ENCODE data around the gene ZDHHC1. TPM values are rescaled to one million over a fixed set of nuclear protein-coding genes. Genes with fewer than 3 reads are reported as not detected.
"Not testable (repeated sequence)": the region's sequence is repeated elsewhere in the genome, so short reads cannot be mapped to it uniquely, and the experiment has no call there.

Gene ZDHHC1
- total and polyA plus RNA-seq, 2 donors (not counting 3 experiments of a cell fraction or from before 2014, with no cell fraction given): 11.4 to 14.4 TPM

DNA sequence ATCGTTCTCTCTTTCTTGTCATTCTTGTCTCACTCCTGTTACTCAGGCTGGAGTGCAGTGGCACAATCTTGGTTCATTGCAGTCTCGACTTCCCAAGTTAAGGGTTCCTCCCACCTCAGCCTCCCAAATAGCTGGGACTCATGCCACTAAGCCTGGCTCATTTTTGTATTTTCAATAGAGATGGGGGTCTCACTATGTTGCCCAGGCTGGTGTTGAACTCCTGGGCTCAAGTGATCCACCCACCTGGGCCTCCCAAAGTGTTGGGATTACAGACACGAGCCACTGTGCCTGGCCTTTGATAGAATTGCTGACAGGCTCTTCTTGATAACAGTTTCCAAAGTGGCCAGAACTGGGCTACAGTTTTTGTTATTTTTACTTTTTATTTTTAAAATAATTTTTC, 55.2 kb downstream of the ZDHHC1 start:
- no peak for FAIRE-seq
- ChIA-PET CTCF (no interaction called here), POLR2A (no interaction called here)

DNA sequence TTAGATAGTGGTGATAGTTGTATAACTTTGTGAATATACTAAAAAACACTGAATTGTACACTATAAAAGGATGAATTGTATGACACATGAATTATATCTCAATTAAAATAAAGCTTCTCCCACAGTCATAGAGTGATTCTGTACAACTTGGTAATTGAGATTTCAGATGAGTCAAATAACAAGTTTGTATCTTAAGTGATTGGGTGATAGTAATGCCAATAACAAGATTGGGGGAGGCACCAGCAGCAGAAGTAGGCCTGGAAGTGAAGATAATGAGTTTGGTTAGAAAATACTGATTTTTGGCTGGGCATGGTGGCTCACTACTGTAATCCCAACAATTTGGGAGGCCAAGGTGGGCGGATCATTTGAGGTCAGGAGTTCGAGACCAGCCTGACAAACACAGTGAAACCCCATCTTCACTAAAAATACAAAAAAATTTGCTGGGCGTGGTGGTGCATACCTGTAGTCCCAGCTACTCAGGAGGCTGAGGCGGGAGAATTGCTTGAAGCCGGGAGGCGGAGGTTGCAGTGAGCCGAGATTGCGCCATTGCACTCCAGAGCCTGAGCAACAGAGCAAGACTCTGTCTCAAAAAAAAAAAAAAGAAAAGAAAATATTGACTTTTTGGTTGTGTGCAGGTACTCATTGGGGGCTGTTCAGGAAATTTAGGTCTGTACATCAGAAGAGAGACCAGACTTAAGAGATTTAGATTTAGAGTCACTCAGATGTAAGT, 56.6 kb downstream of the ZDHHC1 start:
- FAIRE-seq; POLR2A ChIA-PET; BruUV-seq (replicated peaks); H2AFZ ChIP-seq (ENCODE audit: low read depth, low read length); H3K36me3 ChIP-seq (ENCODE audit: control insufficient read depth in 2 of 2, extremely low read depth in 1 of 2, insufficient read depth in 2 of 2, low read length in 2 of 2); dilution Hi-C loops (cut with MboI; ENCODE audit: extremely low pct_ligation_motif_present, low sequenced_read_pairs); H3K79me2 ChIP-seq (ENCODE audit: control insufficient read depth, insufficient read depth, low read length); H3K4me2 ChIP-seq (ENCODE audit: insufficient read depth, low read length); DNase-seq (ENCODE audit: low read depth, low spot score); intact Hi-C loops (cut with micrococcal nuclease); H3K27ac ChIP-seq (ENCODE audit: insufficient read depth, low read depth, low read length); H3K9me1 ChIP-seq (replicated peaks; ENCODE audit: control insufficient read depth, extremely low read depth, insufficient read depth, low read length); H4K20me1 ChIP-seq (replicated peaks; ENCODE audit: control insufficient read depth, extremely low read depth, insufficient read depth, low read length); H3K4me1 ChIP-seq (ENCODE audit: control insufficient read depth, extremely low read depth, insufficient read depth, low read length); H3K9me3 ChIP-seq (replicated peaks; ENCODE audit: control insufficient read depth, insufficient read depth, low read length); H3K9ac ChIP-seq (replicated peaks; ENCODE audit: extremely low read depth, insufficient read depth, low read length); H3K4me3 ChIP-seq (replicated peaks in 1 of 3; ENCODE audit: insufficient read depth in 1 of 3, low read depth in 1 of 3, low read length in 3 of 3): not testable (repeated sequence)
- CTCF ChIA-PET: interaction anchor here (0.7 kb wide), 1 partner anchor 33 kb away, joined by 3 read pairs; the partner anchor contains the start of genes KCTD19 and LRRC36
- H3K27me3 ChIP-seq (ENCODE audit: control insufficient read depth in 2 of 2, insufficient read depth in 2 of 2, low read length in 2 of 2): peaks cover 11 to 15% of the 10 kb centered on the region in 2 experiments

More for the DNA sequence above, 55.2 kb downstream of the ZDHHC1 start:
- Histone ChIP-seq H3K36me3 (ENCODE audit: control insufficient read depth in 2 of 2, extremely low read depth in 1 of 2, insufficient read depth in 2 of 2, low read length in 2 of 2) (no peaks in the 10 kb centered on the region), H3K27me3 (ENCODE audit: control insufficient read depth in 2 of 2, insufficient read depth in 2 of 2, low read length in 2 of 2) (peaks cover 11 to 15% of the 10 kb centered on the region in 2 experiments), H3K4me3 (replicated peaks in 1 of 3; ENCODE audit: insufficient read depth in 1 of 3, low read depth in 1 of 3, low read length in 3 of 3) (no peak overlapping the region), H3K27ac (ENCODE audit: insufficient read depth, low read depth, low read length) (no peak overlapping the region), H3K79me2 (ENCODE audit: control insufficient read depth, insufficient read depth, low read length) (no peaks in the 10 kb centered on the region), H3K4me1 (ENCODE audit: control insufficient read depth, extremely low read depth, insufficient read depth, low read length) (peaks cover 9% of the 10 kb centered on the region), H4K20me1 (replicated peaks; ENCODE audit: control insufficient read depth, extremely low read depth, insufficient read depth, low read length) (no peaks in the 10 kb centered on the region), H3K9me3 (replicated peaks; ENCODE audit: control insufficient read depth, insufficient read depth, low read length) (no peaks in the 10 kb centered on the region), H3K4me2 (ENCODE audit: insufficient read depth, low read length) (no peak overlapping the region), H3K9me1 (replicated peaks; ENCODE audit: control insufficient read depth, extremely low read depth, insufficient read depth, low read length) (no peaks in the 10 kb centered on the region), H3K9ac (replicated peaks; ENCODE audit: extremely low read depth, insufficient read depth, low read length) (no peak overlapping the region), H2AFZ (ENCODE audit: low read depth, low read length) (no peak overlapping the region)
- intact Hi-C loops (cut with micrococcal nuclease) (no loop called here), dilution Hi-C loops (cut with MboI; ENCODE audit: extremely low pct_ligation_motif_present, low sequenced_read_pairs) (no loop called here)
- BruUV-seq (replicated peaks): no TSS peak
- no peak for DNase-seq (ENCODE audit: low read depth, low spot score)
- TF ChIP-seq FOS (IDR thresholded peaks at IDR 0.05; ENCODE audit: borderline replicate concordance, insufficient read depth, low read length) (no peak), JUN (IDR thresholded peaks at IDR 0.05; ENCODE audit: borderline replicate concordance, insufficient read depth, insufficient read length, low read depth) (no peak), POLR2A (IDR thresholded peaks at IDR 0.05; ENCODE audit: low read depth, low read length) (no peak), POLR2AphosphoS5 (IDR thresholded peaks at IDR 0.05; ENCODE audit: insufficient read depth, low read depth, low read length) (no peak), GATA2 (IDR thresholded peaks at IDR 0.05; ENCODE audit: insufficient read depth, insufficient read length, low read depth, low read length) (no peak), EZH2 (IDR thresholded peaks at IDR 0.05; ENCODE audit: borderline replicate concordance, low read depth, low read length, severe bottlenecking) (no peak), MYC (IDR thresholded peaks at IDR 0.05; ENCODE audit: low read depth, low read length) (no peak)
- TF ChIP-seq, protein P1, sequence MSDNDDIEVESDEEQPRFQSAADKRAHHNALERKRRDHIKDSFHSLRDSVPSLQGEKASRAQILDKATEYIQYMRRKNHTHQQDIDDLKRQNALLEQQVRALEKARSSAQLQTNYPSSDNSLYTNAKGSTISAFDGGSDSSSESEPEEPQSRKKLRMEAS (IDR thresholded peaks at IDR 0.05; ENCODE audit: insufficient read depth, insufficient read length): no peak
- TF ChIP-seq, protein P2, sequence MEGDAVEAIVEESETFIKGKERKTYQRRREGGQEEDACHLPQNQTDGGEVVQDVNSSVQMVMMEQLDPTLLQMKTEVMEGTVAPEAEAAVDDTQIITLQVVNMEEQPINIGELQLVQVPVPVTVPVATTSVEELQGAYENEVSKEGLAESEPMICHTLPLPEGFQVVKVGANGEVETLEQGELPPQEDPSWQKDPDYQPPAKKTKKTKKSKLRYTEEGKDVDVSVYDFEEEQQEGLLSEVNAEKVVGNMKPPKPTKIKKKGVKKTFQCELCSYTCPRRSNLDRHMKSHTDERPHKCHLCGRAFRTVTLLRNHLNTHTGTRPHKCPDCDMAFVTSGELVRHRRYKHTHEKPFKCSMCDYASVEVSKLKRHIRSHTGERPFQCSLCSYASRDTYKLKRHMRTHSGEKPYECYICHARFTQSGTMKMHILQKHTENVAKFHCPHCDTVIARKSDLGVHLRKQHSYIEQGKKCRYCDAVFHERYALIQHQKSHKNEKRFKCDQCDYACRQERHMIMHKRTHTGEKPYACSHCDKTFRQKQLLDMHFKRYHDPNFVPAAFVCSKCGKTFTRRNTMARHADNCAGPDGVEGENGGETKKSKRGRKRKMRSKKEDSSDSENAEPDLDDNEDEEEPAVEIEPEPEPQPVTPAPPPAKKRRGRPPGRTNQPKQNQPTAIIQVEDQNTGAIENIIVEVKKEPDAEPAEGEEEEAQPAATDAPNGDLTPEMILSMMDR (IDR thresholded peaks at IDR 0.05; ENCODE audit: extremely low read depth in 1 of 2, insufficient read depth in 1 of 2, low read depth in 1 of 2, low read length in 2 of 2): no peak
